Adrenal gland (tissue), 5 donors: ENCODE measurements around the gene RPS5.

Source experiments
- CTCF ChIP-seq, 6 experiments: fragments of 450-650 bp in 4 of 6; fragments of 200-600 bp in 2 of 6; sonication (generic) in 1 of 6; IDR thresholded peaks; 1 replicate in 5 of 6; 2 replicates in 1 of 6; pipeline versions ENCODE4 v1.5.1 to v1.8.0; 2016 to 2021; ENCODE audit warnings: antibody characterized with exemption in 6 of 6, mild to moderate bottlenecking in 2 of 6, moderate library complexity in 1 of 6
- POLR2A ChIP-seq, 2 donors: fragments of 450-650 bp; IDR thresholded peaks; one replicate each; pipeline ENCODE4 v1.6.1; 2017; ENCODE audit warnings: antibody characterized with exemption in 2 of 2, mild to moderate bottlenecking in 2 of 2, moderate library complexity in 1 of 2
- donor health status: DM: no; HTN: no; CAD: no.

- TF ChIP-seq CTCF (IDR thresholded peaks at IDR 0.05) (no peak), POLR2A (IDR thresholded peaks at IDR 0.05) (no peak)
Observed at GRCh38 chr19:58382997-58383603, 4.0 kb upstream of the RPS5 start.
